GM18951 (cell line): ENCODE results near the gene GSTM4.
"Not testable (repeated sequence)": the region's sequence is repeated elsewhere in the genome, so short reads cannot be mapped to it uniquely, and the experiment has no call there.

ENCODE experiments used
- POLR2A ChIP-seq: IDR thresholded peaks from 4 replicates; pipeline ENCODE4 v1.6.1; 2011; ENCODE audit warnings: mild to moderate bottlenecking; ENCODE audit not compliant: insufficient read length, insufficient read depth; ENCODE audit errors: extremely low read depth
- in situ Hi-C: fragments of 300-500 bp; cut with MboI; formaldehyde crosslinking; loops from one replicate; pipeline ENCODE4 v1.12.0; 2022; ENCODE audit warnings: low sequenced_read_pairs, mixed read lengths, inconsistent platforms; ENCODE audit not compliant: unreplicated experiment

GSTM4 gene

GRCh38 chr1:109653306-109653705 lies 2.6 kb upstream of the GSTM4 start:
- in situ Hi-C loops = loop anchor here (10.0 kb wide), 1 partner anchor 331 kb away; the partner anchor contains the start of gene AHCYL1

GRCh38 chr1:109654519-109654918 lies 1.4 kb upstream of the GSTM4 start:
- TF ChIP-seq POLR2A = no peak
- in situ Hi-C loops = loop anchor here (10.0 kb wide), 1 partner anchor 330 kb away; the partner anchor contains the start of gene AHCYL1

More at GRCh38 chr1:109653306-109653705, 2.6 kb upstream of the GSTM4 start:
- no peak for TF ChIP-seq POLR2A

- in situ Hi-C loops = loop anchor here (10.0 kb wide), 1 partner anchor 327 kb away; the partner anchor contains the start of gene AHCYL1
- TF ChIP-seq POLR2A = no peak
Observed at GRCh38 chr1:109657395-109657794, 1.5 kb downstream of the GSTM4 start.

GRCh38 chr1:109657970-109658369 lies 2.1 kb downstream of the GSTM4 start:
- in situ Hi-C loops = loop anchor here (10.0 kb wide), 1 partner anchor 327 kb away; the partner anchor contains the start of gene AHCYL1
- TF ChIP-seq POLR2A = no peak

GRCh38 chr1:109658533-109659042 lies 2.7 kb downstream of the GSTM4 start:
- in situ Hi-C loops = loop anchor here (10.0 kb wide), 1 partner anchor 326 kb away; the partner anchor contains the start of gene AHCYL1
- no peak for TF ChIP-seq POLR2A

- in situ Hi-C loops = loop anchor here (10.0 kb wide), 1 partner anchor 326 kb away; the partner anchor contains the start of gene AHCYL1
- TF ChIP-seq POLR2A = no peak
Observed at GRCh38 chr1:109659145-109659544, 3.2 kb downstream of the GSTM4 start.

GRCh38 chr1:109659997-109660690 lies 4.2 kb downstream of the GSTM4 start:
- TF ChIP-seq POLR2A = no peak
- in situ Hi-C loops = loop anchor here (10.0 kb wide), 1 partner anchor 325 kb away; the partner anchor contains the start of gene AHCYL1

- in situ Hi-C loops = not testable (repeated sequence)
Observed at GRCh38 chr1:109660691-109661026, 4.8 kb downstream of the GSTM4 start.

- in situ Hi-C loops = no loop called here
- TF ChIP-seq POLR2A = no peak
Observed at GRCh38 chr1:109661391-109661790, 5.5 kb downstream of the GSTM4 start.

GRCh38 chr1:109664671-109665070 lies 8.8 kb downstream of the GSTM4 start:
- in situ Hi-C loops = no loop called here
- TF ChIP-seq POLR2A = no peak

GRCh38 chr1:109667452-109668122 lies 11.7 kb downstream of the GSTM4 start, which contains the start of gene GSTM2:
GSTM2 (plus strand) TSS chr1:109668057; CDS start chr1:109668116, 59 bp downstream.
- TF ChIP-seq POLR2A = peak; percentile 15
- in situ Hi-C loops = no loop called here

- no peak for TF ChIP-seq POLR2A
- in situ Hi-C loops = no loop called here
Observed at GRCh38 chr1:109668123-109668775, 12.3 kb downstream of the GSTM4 start.
